GM23338 (cell line): ENCODE measurements around the gene LRRC8E. TPM values are rescaled to one million over a fixed set of nuclear protein-coding genes. Genes with fewer than 3 reads are reported as not detected.

Source experiments
- CREB1 ChIP-seq: fragments of 250-450 bp; sonication (Bioruptor Pico); IDR thresholded peaks from 2 replicates; pipeline ENCODE4 v1.5.0; 2020; ENCODE audit warnings: low read depth, mild to moderate bottlenecking, moderate library complexity
- EZH2phosphoT487 ChIP-seq: fragments of 200-600 bp; sonication (generic); IDR thresholded peaks from one replicate; pipeline ENCODE4 v1.8.1; 2018; ENCODE audit warnings: antibody characterized with exemption; ENCODE audit not compliant: unreplicated experiment
- JUNB ChIP-seq: IDR thresholded peaks from one replicate; pipeline ENCODE4 v1.6.1; 2016; ENCODE audit warnings: antibody characterized with exemption; ENCODE audit not compliant: unreplicated experiment
- NANOG ChIP-seq: IDR thresholded peaks from 2 replicates; pipeline ENCODE4 v1.6.1; 2016; ENCODE audit warnings: antibody characterized with exemption, borderline replicate concordance
- POLR2AphosphoS5 ChIP-seq: IDR thresholded peaks from 2 replicates; pipeline ENCODE4 v1.6.1; 2016; ENCODE audit warnings: antibody characterized with exemption, low read depth
- STAT1 ChIP-seq: IDR thresholded peaks from one replicate; pipeline ENCODE4 v1.6.1; 2016; ENCODE audit warnings: antibody characterized with exemption; ENCODE audit not compliant: unreplicated experiment
- ZNF331 ChIP-seq: fragments of 250-450 bp; sonication (Bioruptor Pico); IDR thresholded peaks from 2 replicates; pipeline ENCODE4 v1.5.0; 2020; ENCODE audit warnings: low read depth, mild to moderate bottlenecking, moderate library complexity
- polyA plus RNA-seq: library from polyadenylated mRNA; unstranded; fragments of >200 nt; fragmentation: Nextera tagmentation; extraction: Ambion mirVana; gene quantifications from 2 replicates; pipeline ENCODE4 v1.2.1, GENCODE V29; 2016
- total RNA-seq: library from RNA; depleted of rRNA; stranded (reverse); fragments of >200 nt; shearing (Covaris generic); gene quantifications from 2 replicates; pipeline ENCODE4 v1.2.3, GENCODE V29; 2014
- TF ChIP-seq, protein P1 (sequence below): fragments of 250-450 bp; sonication (Bioruptor Pico); IDR thresholded peaks from 2 replicates; pipeline ENCODE4 v1.5.0; 2020; ENCODE audit warnings: mild to moderate bottlenecking, moderate library complexity
- TF ChIP-seq, protein P2 (sequence below): IDR thresholded peaks from 2 replicates; pipeline ENCODE4 v1.6.1; 2016; ENCODE audit warnings: antibody characterized with exemption

Gene LRRC8E
- total and polyA plus RNA-seq, 2 experiments from 2014 or later = 0.29 to 4.8 TPM

DNA sequence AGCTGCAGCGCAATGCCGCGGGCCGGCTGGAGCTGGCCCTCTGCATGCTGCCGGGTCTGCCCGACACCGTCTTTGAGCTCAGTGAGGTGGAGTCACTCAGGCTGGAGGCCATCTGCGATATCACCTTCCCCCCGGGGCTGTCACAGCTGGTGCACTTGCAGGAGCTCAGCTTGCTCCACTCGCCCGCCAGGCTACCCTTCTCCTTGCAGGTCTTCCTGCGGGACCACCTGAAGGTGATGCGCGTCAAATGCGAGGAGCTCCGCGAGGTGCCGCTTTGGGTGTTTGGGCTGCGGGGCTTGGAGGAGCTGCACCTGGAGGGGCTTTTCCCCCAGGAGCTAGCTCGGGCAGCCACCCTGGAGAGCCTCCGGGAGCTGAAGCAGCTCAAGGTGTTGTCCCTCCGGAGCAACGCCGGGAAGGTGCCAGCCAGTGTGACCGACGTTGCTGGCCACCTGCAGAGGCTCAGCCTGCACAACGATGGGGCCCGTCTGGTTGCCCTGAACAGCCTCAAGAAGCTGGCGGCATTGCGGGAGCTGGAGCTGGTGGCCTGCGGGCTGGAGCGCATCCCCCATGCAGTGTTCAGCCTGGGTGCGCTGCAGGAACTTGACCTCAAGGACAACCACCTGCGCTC is 11.6 kb downstream of the LRRC8E start (continued):
- TF ChIP-seq, protein P1, sequence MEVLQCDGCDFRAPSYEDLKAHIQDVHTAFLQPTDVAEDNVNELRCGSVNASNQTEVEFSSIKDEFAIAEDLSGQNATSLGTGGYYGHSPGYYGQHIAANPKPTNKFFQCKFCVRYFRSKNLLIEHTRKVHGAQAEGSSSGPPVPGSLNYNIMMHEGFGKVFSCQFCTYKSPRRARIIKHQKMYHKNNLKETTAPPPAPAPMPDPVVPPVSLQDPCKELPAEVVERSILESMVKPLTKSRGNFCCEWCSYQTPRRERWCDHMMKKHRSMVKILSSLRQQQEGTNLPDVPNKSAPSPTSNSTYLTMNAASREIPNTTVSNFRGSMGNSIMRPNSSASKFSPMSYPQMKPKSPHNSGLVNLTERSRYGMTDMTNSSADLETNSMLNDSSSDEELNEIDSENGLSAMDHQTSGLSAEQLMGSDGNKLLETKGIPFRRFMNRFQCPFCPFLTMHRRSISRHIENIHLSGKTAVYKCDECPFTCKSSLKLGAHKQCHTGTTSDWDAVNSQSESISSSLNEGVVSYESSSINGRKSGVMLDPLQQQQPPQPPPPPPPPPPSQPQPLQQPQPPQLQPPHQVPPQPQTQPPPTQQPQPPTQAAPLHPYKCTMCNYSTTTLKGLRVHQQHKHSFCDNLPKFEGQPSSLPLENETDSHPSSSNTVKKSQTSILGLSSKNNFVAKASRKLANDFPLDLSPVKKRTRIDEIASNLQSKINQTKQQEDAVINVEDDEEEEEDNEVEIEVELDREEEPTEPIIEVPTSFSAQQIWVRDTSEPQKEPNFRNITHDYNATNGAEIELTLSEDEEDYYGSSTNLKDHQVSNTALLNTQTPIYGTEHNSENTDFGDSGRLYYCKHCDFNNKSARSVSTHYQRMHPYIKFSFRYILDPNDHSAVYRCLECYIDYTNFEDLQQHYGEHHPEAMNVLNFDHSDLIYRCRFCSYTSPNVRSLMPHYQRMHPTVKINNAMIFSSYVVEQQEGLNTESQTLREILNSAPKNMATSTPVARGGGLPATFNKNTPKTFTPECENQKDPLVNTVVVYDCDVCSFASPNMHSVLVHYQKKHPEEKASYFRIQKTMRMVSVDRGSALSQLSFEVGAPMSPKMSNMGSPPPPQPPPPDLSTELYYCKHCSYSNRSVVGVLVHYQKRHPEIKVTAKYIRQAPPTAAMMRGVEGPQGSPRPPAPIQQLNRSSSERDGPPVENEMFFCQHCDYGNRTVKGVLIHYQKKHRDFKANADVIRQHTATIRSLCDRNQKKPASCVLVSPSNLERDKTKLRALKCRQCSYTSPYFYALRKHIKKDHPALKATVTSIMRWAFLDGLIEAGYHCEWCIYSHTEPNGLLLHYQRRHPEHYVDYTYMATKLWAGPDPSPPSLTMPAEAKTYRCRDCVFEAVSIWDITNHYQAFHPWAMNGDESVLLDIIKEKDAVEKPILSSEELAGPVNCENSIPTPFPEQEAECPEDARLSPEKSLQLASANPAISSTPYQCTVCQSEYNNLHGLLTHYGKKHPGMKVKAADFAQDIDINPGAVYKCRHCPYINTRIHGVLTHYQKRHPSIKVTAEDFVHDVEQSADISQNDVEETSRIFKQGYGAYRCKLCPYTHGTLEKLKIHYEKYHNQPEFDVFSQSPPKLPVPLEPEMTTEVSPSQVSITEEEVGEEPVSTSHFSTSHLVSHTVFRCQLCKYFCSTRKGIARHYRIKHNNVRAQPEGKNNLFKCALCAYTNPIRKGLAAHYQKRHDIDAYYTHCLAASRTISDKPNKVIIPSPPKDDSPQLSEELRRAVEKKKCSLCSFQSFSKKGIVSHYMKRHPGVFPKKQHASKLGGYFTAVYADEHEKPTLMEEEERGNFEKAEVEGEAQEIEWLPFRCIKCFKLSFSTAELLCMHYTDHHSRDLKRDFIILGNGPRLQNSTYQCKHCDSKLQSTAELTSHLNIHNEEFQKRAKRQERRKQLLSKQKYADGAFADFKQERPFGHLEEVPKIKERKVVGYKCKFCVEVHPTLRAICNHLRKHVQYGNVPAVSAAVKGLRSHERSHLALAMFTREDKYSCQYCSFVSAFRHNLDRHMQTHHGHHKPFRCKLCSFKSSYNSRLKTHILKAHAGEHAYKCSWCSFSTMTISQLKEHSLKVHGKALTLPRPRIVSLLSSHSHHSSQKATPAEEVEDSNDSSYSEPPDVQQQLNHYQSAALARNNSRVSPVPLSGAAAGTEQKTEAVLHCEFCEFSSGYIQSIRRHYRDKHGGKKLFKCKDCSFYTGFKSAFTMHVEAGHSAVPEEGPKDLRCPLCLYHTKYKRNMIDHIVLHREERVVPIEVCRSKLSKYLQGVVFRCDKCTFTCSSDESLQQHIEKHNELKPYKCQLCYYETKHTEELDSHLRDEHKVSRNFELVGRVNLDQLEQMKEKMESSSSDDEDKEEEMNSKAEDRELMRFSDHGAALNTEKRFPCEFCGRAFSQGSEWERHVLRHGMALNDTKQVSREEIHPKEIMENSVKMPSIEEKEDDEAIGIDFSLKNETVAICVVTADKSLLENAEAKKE (CRISPR knock-in tag) = no peak
- TF ChIP-seq EZH2phosphoT487 (no peak), STAT1 (no peak), JUNB (no peak), CREB1 (CRISPR knock-in tag) (no peak), ZNF331 (CRISPR knock-in tag) (no peak), POLR2AphosphoS5 (no peak), NANOG (no peak)
- TF ChIP-seq, protein P2, sequence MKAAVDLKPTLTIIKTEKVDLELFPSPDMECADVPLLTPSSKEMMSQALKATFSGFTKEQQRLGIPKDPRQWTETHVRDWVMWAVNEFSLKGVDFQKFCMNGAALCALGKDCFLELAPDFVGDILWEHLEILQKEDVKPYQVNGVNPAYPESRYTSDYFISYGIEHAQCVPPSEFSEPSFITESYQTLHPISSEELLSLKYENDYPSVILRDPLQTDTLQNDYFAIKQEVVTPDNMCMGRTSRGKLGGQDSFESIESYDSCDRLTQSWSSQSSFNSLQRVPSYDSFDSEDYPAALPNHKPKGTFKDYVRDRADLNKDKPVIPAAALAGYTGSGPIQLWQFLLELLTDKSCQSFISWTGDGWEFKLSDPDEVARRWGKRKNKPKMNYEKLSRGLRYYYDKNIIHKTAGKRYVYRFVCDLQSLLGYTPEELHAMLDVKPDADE = no peak
